Gastroesophageal sphincter (tissue), 3 donors: Measurements from ENCODE around the gene MRPL22.

Experiments used
- EP300 ChIP-seq: sonication (generic); formaldehyde crosslinking; IDR thresholded peaks from one replicate; pipeline ENCODE4 v1.6.1; 2017; ENCODE audit warnings: antibody characterized with exemption, mild to moderate bottlenecking
- POLR2A ChIP-seq, 2 donors: fragments of 450-650 bp; IDR thresholded peaks; one replicate each; pipeline ENCODE4 v1.6.1; 2017; ENCODE audit warnings: antibody characterized with exemption in 2 of 2, mild to moderate bottlenecking in 2 of 2, moderate library complexity in 1 of 2
- POLR2AphosphoS5 ChIP-seq: sonication (generic); formaldehyde crosslinking; IDR thresholded peaks from one replicate; pipeline ENCODE4 v1.6.1; 2017; ENCODE audit warnings: antibody characterized with exemption
- TF ChIP-seq, protein P1 (sequence below), 4 experiments: fragments of 200-600 bp in 2 of 4; fragments of 450-650 bp in 2 of 4; sonication (generic) in 1 of 4; IDR thresholded peaks; one replicate each; pipeline ENCODE4 v1.5.1; 2017 to 2019; ENCODE audit warnings: antibody characterized with exemption in 4 of 4, mild to moderate bottlenecking in 2 of 4, moderate library complexity in 2 of 4

DNA sequence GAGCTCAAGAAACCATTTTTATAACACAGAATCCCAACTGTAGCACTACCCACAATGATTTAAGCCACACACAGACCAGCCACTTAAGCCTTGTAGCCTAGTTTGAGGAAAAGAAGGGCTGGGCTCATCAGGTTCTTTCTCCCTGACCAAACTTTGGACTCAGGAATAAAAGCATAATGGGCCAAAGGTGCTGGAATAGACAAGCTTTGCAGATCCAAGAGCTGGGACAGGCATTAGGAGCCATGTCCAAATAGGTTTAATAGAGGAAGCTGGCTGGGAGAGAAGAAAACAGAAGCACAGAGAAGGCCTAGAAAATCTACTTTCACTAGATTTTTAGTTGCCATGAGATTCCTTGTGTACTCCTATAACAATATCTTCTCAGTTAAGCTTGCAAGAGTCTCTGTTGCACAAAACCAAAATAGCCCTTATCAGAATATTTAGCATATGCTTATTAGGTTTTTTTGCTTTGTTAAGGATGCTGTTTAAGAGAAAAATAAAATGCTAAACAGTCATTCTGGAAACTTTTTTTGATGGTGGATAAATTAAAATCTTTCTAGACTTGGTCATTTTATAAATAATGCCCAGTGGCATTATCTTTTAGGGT is 44.2 kb upstream of the MRPL22 start:
- TF ChIP-seq, protein P1, sequence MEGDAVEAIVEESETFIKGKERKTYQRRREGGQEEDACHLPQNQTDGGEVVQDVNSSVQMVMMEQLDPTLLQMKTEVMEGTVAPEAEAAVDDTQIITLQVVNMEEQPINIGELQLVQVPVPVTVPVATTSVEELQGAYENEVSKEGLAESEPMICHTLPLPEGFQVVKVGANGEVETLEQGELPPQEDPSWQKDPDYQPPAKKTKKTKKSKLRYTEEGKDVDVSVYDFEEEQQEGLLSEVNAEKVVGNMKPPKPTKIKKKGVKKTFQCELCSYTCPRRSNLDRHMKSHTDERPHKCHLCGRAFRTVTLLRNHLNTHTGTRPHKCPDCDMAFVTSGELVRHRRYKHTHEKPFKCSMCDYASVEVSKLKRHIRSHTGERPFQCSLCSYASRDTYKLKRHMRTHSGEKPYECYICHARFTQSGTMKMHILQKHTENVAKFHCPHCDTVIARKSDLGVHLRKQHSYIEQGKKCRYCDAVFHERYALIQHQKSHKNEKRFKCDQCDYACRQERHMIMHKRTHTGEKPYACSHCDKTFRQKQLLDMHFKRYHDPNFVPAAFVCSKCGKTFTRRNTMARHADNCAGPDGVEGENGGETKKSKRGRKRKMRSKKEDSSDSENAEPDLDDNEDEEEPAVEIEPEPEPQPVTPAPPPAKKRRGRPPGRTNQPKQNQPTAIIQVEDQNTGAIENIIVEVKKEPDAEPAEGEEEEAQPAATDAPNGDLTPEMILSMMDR (IDR thresholded peaks at IDR 0.05) = no peak
- no peak for TF ChIP-seq POLR2A (IDR thresholded peaks at IDR 0.05)
- no peak for TF ChIP-seq POLR2AphosphoS5
- no peak for TF ChIP-seq EP300
